ENCODE data around the gene MYO18B.

MYO18B gene

DNA sequence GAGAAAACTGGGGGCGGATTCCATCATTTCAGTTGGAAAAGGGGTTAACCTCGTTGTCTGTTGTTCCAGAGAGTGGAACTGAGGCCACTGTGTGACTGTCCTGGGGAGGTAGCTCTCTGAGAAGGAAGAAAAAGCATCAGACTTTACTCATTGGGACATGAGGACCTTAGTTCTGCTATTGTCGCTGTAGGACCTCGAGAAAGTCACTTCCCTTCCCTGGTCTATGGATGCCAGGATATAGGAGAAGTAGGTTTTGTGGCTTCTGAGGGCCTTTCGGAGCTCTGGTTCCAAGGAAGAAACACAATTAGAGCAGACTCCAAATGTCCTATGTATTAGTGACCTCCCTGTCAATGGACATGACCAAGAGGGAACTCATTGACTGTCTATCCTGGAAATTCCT lies 6.2 kb downstream of the MYO18B start:
- H3K27ac ChIP-seq (ENCODE audit: insufficient read depth, low read length, poor library complexity, severe bottlenecking), result no peak overlapping the region
- H3K4me3 ChIP-seq (ENCODE audit: insufficient read depth, low read depth, low read length, poor library complexity, severe bottlenecking), result no peak overlapping the region
- no peak for DNase-seq

DNA sequence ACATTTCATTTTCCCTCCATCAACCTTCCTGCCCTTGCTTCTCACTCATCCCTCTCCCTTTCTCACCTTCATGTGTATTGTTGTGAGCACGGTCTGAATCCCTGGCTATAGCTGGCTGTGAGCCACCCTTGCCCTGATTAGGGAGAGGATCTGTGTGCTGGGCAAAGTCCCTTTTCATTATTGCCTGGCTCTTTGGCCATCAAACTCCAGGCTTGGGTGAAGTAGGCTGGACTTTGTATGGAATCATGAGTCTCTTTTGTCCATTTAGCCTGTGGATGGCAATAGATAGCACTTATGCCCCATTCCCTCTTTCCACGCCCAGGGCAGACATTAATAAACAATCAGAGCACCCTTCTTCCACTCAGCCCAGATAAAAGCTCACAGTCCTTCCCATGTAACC lies 6.7 kb downstream of the MYO18B start:
- Histone ChIP-seq H3K36me3 (ENCODE audit: control insufficient read depth, insufficient read depth, low read length) (no peaks in the 10 kb centered on the region), H3K4me1 (ENCODE audit: control insufficient read depth, insufficient read depth, low read length, poor library complexity, severe bottlenecking) (no peaks in the 10 kb centered on the region), H3K27ac (ENCODE audit: insufficient read depth, low read length, poor library complexity, severe bottlenecking) (no peak overlapping the region), H3K27me3 (replicated peaks; ENCODE audit: control insufficient read depth, insufficient read depth, low read length, poor library complexity, severe bottlenecking) (no peaks in the 10 kb centered on the region), H3K9me3 (ENCODE audit: control insufficient read depth, low read length) (no peaks in the 10 kb centered on the region), H3K4me3 (ENCODE audit: insufficient read depth, low read depth, low read length, poor library complexity, severe bottlenecking) (no peak overlapping the region)
- no peak for DNase-seq

More for the DNA sequence above, 6.2 kb downstream of the MYO18B start:
- Histone ChIP-seq H3K4me1 (ENCODE audit: control insufficient read depth, insufficient read depth, low read length, poor library complexity, severe bottlenecking) (no peaks in the 10 kb centered on the region), H3K36me3 (ENCODE audit: control insufficient read depth, insufficient read depth, low read length) (no peaks in the 10 kb centered on the region), H3K9me3 (ENCODE audit: control insufficient read depth, low read length) (no peaks in the 10 kb centered on the region), H3K27me3 (replicated peaks; ENCODE audit: control insufficient read depth, insufficient read depth, low read length, poor library complexity, severe bottlenecking) (no peaks in the 10 kb centered on the region)

DNA sequence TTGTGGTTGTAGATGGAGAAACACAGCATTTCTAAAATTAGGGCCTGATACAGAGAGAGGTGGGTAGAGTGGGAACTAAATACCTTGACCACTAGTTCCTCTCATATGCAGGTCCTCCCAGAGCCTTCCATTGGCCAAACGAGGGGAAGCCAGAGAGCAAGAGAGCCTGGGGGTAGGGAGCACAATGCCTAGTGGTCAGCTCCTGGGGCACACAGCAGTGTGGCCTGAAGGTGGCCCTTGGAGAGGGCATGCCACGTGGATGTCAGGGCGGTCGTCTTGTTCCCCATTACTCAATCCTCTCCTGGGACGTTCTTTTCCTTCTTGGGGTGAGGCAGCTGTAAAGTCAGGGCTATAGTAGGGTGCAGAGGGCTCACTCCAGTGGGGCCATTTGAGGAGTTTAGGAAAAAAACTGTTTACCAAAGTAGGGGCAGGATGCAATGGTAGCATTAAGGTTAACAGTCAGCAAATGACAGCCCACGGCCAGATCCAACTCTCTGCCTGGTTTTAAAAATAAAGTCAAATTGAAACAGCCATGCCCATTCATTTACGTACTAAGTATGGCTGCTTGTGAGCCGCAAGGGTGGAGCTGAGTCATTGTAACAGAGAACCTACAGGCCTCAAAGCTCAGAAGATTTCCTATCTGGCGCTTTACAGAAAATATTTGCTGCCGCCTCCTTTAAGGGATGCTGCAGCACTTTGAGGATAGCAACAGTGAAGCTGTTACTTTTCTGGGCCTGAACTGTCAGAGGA lies 7.6 kb downstream of the MYO18B start:
- no peak for DNase-seq
- Histone ChIP-seq H3K9me3 (ENCODE audit: control insufficient read depth, low read length) (no peaks in the 10 kb centered on the region), H3K27ac (ENCODE audit: insufficient read depth, low read length, poor library complexity, severe bottlenecking) (no peak overlapping the region), H3K4me1 (ENCODE audit: control insufficient read depth, insufficient read depth, low read length, poor library complexity, severe bottlenecking) (no peaks in the 10 kb centered on the region), H3K36me3 (ENCODE audit: control insufficient read depth, insufficient read depth, low read length) (no peaks in the 10 kb centered on the region), H3K27me3 (replicated peaks; ENCODE audit: control insufficient read depth, insufficient read depth, low read length, poor library complexity, severe bottlenecking) (no peaks in the 10 kb centered on the region), H3K4me3 (ENCODE audit: insufficient read depth, low read depth, low read length, poor library complexity, severe bottlenecking) (no peak overlapping the region)

DNA sequence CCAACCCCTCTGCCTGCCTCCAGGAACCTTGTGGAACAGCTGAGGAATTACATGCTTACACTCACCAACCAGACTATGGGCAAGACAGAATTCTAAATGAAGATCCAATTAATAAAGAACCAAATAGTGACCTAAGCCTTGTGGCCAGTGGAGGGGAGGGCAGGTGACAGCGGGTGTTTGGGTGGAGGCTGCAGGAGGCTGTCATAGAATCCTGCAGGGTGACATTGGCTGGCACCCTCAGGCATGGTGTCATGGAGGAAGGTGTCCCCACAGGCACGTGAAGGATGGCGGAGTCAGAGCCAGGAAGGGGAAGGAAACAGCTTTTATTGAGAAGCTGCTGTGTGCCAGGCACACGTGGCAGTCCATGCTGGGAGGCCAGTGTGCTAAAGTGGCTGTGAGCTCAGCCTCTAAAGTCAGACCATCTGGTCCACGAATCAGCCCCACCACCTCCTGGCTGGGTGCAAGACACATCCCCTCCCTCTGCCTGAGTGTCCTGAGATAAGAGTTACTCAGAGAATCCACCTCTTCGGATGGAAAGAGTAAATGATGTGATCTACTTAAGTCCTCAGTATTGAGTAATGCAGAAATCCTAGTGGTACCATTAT lies 8.7 kb downstream of the MYO18B start:
- DNase-seq, result no peak
- H3K9me3 ChIP-seq (ENCODE audit: control insufficient read depth, low read length), result no peaks in the 10 kb centered on the region
- no peaks in the 10 kb centered on the region for H3K36me3 ChIP-seq (ENCODE audit: control insufficient read depth, insufficient read depth, low read length)
- H3K27ac ChIP-seq (ENCODE audit: insufficient read depth, low read length, poor library complexity, severe bottlenecking), result no peak overlapping the region
- no peak overlapping the region for H3K4me3 ChIP-seq (ENCODE audit: insufficient read depth, low read depth, low read length, poor library complexity, severe bottlenecking)
- no peaks in the 10 kb centered on the region for H3K4me1 ChIP-seq (ENCODE audit: control insufficient read depth, insufficient read depth, low read length, poor library complexity, severe bottlenecking)
- H3K27me3 ChIP-seq (replicated peaks; ENCODE audit: control insufficient read depth, insufficient read depth, low read length, poor library complexity, severe bottlenecking), result no peaks in the 10 kb centered on the region

DNA sequence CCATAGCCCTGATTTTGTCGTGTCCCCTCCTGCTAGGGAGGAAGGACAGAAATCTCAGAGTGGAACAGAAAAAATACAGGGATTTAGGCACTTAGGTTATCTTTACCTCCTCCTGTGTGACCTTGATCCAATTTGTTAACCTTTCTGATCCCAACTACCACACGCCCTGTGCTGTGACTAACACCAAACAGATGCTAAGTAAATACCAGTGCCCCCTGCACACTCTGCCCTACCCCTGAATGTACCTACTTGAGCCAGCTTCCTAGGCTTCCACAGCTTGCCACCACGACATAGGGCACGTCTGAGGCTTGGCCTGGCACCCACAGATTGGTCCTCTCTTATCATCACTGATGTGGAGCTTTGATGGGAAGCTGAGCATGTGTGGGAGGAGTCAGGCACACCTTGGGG lies 9.2 kb downstream of the MYO18B start:
- Histone ChIP-seq H3K36me3 (ENCODE audit: control insufficient read depth, insufficient read depth, low read length) (no peaks in the 10 kb centered on the region), H3K27me3 (replicated peaks; ENCODE audit: control insufficient read depth, insufficient read depth, low read length, poor library complexity, severe bottlenecking) (no peaks in the 10 kb centered on the region), H3K4me3 (ENCODE audit: insufficient read depth, low read depth, low read length, poor library complexity, severe bottlenecking) (no peak overlapping the region), H3K9me3 (ENCODE audit: control insufficient read depth, low read length) (no peaks in the 10 kb centered on the region), H3K27ac (ENCODE audit: insufficient read depth, low read length, poor library complexity, severe bottlenecking) (no peak overlapping the region), H3K4me1 (ENCODE audit: control insufficient read depth, insufficient read depth, low read length, poor library complexity, severe bottlenecking) (no peaks in the 10 kb centered on the region)
- DNase-seq, result no peak

DNA sequence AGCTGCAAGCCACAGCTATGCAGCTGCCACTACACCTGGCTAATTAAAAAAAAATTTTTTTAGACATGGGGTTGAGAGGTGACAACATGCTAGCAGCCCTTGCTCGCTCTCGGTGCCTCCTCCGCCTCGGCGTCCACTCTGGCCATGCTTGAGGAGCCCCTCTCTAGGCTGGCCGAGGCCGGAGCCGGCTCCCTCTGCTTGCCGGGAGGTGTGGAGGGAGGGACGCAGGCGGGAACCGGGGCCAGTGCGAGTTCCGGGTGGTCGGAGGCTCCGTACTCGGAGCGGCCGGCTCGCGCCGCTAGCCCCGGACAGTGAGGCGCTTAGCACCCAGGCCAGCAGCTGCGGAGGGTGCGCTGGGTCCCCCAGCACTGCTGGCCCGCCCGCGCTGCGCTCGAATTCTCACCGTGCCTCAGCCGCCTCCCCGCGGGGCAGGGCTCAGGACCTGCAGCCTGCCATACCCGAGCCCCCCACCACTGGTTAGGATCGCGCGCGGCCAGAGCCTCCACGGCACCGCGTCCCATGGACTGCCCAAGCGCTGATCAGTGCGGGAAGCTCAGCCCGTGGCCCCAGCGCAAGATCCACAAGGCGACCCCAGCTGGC lies 10.7 kb downstream of the MYO18B start:
- H3K4me1 ChIP-seq (ENCODE audit: control insufficient read depth, insufficient read depth, low read length, poor library complexity, severe bottlenecking), result no peaks in the 10 kb centered on the region
- no peak overlapping the region for H3K4me3 ChIP-seq (ENCODE audit: insufficient read depth, low read depth, low read length, poor library complexity, severe bottlenecking)
- H3K36me3 ChIP-seq (ENCODE audit: control insufficient read depth, insufficient read depth, low read length), result no peaks in the 10 kb centered on the region
- H3K9me3 ChIP-seq (ENCODE audit: control insufficient read depth, low read length), result no peaks in the 10 kb centered on the region
- H3K27me3 ChIP-seq (replicated peaks; ENCODE audit: control insufficient read depth, insufficient read depth, low read length, poor library complexity, severe bottlenecking), result no peaks in the 10 kb centered on the region
- no peak for DNase-seq
- H3K27ac ChIP-seq (ENCODE audit: insufficient read depth, low read length, poor library complexity, severe bottlenecking), result no peak overlapping the region

DNA sequence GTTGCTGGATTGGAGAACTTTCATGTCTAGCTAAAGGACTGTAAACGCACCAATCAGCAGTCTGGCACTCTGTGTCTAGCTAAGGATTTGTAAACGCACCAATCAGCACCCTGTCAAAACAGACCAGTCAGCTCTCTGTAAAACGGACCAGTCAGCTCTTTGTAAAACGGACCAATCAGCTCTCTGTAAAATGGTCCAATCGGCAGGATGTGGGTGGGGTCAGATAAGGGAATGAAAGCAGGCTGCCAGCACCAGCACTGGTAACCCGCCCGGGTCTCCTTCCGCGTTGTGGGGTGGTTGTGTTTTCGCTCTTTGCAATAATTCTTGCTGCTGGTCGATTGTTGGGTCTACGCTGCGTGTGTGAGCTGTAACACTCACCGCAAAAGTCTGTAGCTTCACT lies 11.3 kb downstream of the MYO18B start:
- Histone ChIP-seq H3K36me3 (ENCODE audit: control insufficient read depth, insufficient read depth, low read length) (no peaks in the 10 kb centered on the region), H3K27ac (ENCODE audit: insufficient read depth, low read length, poor library complexity, severe bottlenecking) (no peak overlapping the region), H3K27me3 (replicated peaks; ENCODE audit: control insufficient read depth, insufficient read depth, low read length, poor library complexity, severe bottlenecking) (no peaks in the 10 kb centered on the region), H3K4me1 (ENCODE audit: control insufficient read depth, insufficient read depth, low read length, poor library complexity, severe bottlenecking) (no peaks in the 10 kb centered on the region), H3K4me3 (ENCODE audit: insufficient read depth, low read depth, low read length, poor library complexity, severe bottlenecking) (no peak overlapping the region), H3K9me3 (ENCODE audit: control insufficient read depth, low read length) (no peaks in the 10 kb centered on the region)
- no peak for DNase-seq

DNA sequence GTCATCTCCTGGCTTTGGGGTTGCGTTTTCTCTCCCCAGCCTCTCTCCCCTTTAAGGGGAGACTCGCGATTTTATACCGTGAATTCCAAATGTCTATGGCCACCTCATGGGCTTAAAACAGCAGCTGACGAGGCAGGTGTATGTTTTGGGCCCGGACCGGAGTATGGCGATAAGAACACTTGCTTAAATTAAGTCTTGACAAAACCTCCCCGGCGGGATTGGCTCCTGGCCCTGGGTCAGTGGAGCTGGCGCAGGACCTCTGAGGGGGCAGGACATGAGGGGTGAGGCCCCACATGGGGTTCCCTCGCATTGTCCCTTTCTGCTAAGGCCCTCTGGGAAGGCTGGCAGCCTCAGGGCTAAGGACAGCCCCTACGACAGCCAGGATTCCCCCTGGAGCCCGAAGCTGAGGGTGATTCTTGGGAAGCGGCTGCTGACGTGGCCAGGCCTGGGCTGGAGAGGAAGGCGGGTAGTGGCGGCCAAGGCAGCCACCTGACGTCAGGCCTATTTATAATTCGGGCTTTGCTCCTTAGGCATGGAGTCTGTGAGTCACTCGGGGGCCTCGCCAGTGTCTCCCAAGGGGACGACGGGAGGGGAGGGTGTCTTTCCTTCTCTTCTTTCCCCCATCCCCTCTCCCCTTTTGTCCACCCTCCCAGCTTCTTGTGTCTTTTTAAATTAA lies 12.7 kb downstream of the MYO18B start:
- Histone ChIP-seq H3K27ac (ENCODE audit: insufficient read depth, low read length, poor library complexity, severe bottlenecking) (no peak overlapping the region), H3K4me3 (ENCODE audit: insufficient read depth, low read depth, low read length, poor library complexity, severe bottlenecking) (no peak overlapping the region), H3K27me3 (replicated peaks; ENCODE audit: control insufficient read depth, insufficient read depth, low read length, poor library complexity, severe bottlenecking) (no peaks in the 10 kb centered on the region), H3K36me3 (ENCODE audit: control insufficient read depth, insufficient read depth, low read length) (no peaks in the 10 kb centered on the region), H3K4me1 (ENCODE audit: control insufficient read depth, insufficient read depth, low read length, poor library complexity, severe bottlenecking) (no peaks in the 10 kb centered on the region), H3K9me3 (ENCODE audit: control insufficient read depth, low read length) (no peaks in the 10 kb centered on the region)
- DNase-seq, result no peak

DNA sequence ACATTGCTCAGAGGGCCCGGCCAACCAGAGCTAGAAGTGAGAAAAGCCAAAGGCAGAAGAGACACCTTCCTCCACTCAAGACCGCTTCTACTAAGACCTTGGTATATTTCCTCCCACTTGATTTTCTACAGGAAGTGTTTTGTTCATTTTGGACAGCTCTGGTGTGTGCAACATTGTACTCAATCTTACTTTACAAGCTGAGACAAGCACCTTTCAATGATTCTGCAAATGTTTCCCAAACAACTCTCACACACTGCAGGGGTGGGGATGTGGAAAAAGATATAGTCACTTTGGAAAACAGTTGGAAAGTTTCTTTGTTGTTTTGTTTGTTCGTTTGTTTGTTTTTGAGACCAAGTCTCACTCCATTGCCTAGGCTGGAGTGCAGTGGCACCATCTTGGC lies 15.7 kb downstream of the MYO18B start:
- no peaks in the 10 kb centered on the region for H3K9me3 ChIP-seq (ENCODE audit: control insufficient read depth, low read length)
- no peaks in the 10 kb centered on the region for H3K36me3 ChIP-seq (ENCODE audit: control insufficient read depth, insufficient read depth, low read length)
- H3K4me3 ChIP-seq (ENCODE audit: insufficient read depth, low read depth, low read length, poor library complexity, severe bottlenecking), result no peak overlapping the region
- H3K27ac ChIP-seq (ENCODE audit: insufficient read depth, low read length, poor library complexity, severe bottlenecking), result no peak overlapping the region
- H3K27me3 ChIP-seq (replicated peaks; ENCODE audit: control insufficient read depth, insufficient read depth, low read length, poor library complexity, severe bottlenecking), result no peaks in the 10 kb centered on the region
- no peak for DNase-seq
- no peaks in the 10 kb centered on the region for H3K4me1 ChIP-seq (ENCODE audit: control insufficient read depth, insufficient read depth, low read length, poor library complexity, severe bottlenecking)

DNA sequence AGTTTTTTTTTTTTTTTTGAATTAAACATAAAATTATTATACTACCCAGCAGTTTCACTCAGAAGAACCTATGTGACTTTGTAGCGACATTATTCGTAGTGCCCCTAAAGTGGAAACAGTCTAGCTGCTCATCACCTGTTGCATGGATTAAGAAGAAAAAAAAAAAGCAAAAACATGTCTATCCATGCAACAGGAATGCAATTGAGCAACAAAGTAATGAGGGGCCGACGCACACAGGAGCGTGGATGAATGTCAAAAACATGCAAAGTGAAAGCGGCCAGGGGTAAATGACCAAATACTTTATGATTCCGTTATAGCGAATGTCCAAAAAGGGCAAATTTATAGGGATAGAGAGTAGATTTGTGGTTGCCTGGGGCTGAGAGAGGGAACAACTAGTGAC lies 16.3 kb downstream of the MYO18B start:
- H3K36me3 ChIP-seq (ENCODE audit: control insufficient read depth, insufficient read depth, low read length), result no peaks in the 10 kb centered on the region
- H3K4me3 ChIP-seq (ENCODE audit: insufficient read depth, low read depth, low read length, poor library complexity, severe bottlenecking), result no peak overlapping the region
- no peak for DNase-seq
- H3K9me3 ChIP-seq (ENCODE audit: control insufficient read depth, low read length), result no peaks in the 10 kb centered on the region
- H3K4me1 ChIP-seq (ENCODE audit: control insufficient read depth, insufficient read depth, low read length, poor library complexity, severe bottlenecking), result no peaks in the 10 kb centered on the region
- H3K27me3 ChIP-seq (replicated peaks; ENCODE audit: control insufficient read depth, insufficient read depth, low read length, poor library complexity, severe bottlenecking), result no peaks in the 10 kb centered on the region
- H3K27ac ChIP-seq (ENCODE audit: insufficient read depth, low read length, poor library complexity, severe bottlenecking), result no peak overlapping the region

All from effector memory CD4-positive, alpha-beta T cell (primary cell).